Activated CD4-positive, alpha-beta T cell treated with anti-CD3 and anti-CD28 coated beads for 4 hours (primary cell): ENCODE measurements around the gene CC2D1A.
"Not testable (repeated sequence)": the region's sequence is repeated elsewhere in the genome, so short reads cannot be mapped to it uniquely, and the experiment has no call there.

Experiments used
- DNase-seq, 2 donors: peaks; one replicate each; pipeline ENCODE4 v3.0.0-alpha.2; 2020

Gene CC2D1A

DNA sequence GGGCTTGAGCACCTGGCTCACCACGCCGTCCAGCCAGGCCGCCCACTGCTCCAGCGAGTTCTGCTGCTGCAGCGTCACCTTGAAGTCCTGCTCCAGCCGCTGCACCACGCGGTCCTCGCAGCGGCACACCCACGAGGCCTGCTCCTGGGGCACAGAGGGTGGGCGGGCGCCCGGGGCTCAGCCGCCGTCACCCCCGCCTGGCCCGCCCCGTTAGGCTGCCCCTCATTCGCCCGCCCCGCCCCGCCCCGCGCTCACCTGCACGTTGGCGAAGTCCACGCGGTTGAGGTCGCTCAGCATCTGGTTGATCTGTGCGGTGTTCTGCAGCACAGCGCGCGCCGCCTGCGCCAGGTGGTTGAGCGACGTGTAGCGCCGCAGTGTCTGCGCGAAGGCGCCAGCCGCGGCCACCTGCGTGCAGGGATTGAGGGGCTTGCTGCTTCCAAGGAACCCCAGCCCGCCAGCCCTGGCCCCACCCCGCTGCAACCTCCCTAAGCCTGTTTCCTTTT, 57.7 kb downstream of the CC2D1A start:
- DNase-seq: no peak

DNA sequence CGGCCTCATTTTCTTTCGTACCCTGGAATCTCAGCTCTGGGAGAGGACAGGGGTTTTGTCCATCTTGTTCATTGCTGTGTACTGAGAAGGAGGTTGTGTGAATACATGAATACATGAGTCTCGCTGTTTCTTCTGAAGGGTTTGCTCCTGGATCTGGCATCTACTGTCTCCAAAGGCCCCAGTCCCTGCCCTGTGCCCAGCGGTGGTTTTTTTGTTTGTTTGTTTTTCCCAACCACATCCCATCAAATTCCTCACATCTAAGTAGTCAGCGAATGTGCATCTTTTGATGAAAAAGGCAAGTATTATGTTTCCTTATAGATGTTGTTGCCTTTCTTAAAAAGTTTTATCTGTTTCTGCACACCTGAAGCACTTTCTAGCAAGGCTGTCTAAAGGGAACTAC, 58.8 kb downstream of the CC2D1A start:
- no peak for DNase-seq

- no peak for DNase-seq
These were observed 59.4 kb downstream of the CC2D1A start for GRCh38 chr19:13965377-13965896.

GRCh38 chr19:13965926-13966683, 60.1 kb downstream of the CC2D1A start:
- no peak for DNase-seq

DNA sequence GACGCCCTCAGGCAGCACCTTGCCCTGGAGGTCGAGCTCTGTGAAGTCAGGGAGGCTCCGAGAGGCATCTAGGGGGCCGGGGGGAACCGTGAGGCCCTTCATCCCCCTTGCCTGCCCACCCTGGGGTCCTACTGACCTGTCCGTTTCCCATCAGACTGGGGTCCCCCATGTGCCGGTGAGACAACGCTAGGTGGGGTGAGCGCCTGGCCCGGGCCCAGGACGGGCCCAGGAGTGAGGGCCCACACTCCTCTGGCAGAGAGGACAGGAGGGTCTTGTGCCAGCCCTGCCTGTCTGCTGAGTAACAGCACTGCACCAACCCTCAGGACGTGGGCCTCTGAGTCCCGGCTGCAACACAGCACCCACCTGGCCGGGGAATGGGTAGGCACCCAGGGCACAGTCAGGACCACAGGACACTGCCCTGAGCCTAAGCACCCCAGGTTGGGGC, 60.7 kb downstream of the CC2D1A start:
- no peak for DNase-seq

- DNase-seq: not testable (repeated sequence)
These were observed 61.2 kb downstream of the CC2D1A start for GRCh38 chr19:13967206-13967605.

GRCh38 chr19:13968383-13968935, 62.5 kb downstream of the CC2D1A start:
- no peak for DNase-seq

- DNase-seq: no peak
These were observed 63.0 kb downstream of the CC2D1A start for GRCh38 chr19:13968999-13969398.

- no peak for DNase-seq
These were observed 63.9 kb downstream of the CC2D1A start for GRCh38 chr19:13969897-13970296.

DNA sequence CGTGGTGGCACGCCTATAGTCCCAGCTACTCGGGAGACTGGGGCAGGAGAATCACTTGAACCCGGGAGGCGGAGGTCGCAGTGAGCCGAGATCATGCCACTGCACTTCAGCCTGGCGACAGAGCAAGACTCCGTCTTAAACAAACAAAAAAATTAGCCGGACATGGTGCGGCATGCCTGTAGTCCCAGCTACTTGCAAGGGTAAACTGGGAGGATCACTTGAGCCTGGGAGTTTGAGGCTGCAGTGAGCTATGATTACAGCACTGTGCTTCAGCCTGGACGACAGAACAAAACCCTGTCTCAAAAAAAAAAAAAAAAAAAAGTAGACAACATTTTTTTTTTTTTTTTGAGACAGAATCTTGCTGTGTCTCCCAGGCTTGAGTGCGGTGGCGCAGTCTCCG, 65.9 kb downstream of the CC2D1A start:
- DNase-seq: not testable (repeated sequence)

- no peak for DNase-seq
These were observed 66.6 kb downstream of the CC2D1A start for GRCh38 chr19:13972368-13973155.

GRCh38 chr19:13973479-13973878, 67.5 kb downstream of the CC2D1A start:
- not testable (repeated sequence) for DNase-seq

DNA sequence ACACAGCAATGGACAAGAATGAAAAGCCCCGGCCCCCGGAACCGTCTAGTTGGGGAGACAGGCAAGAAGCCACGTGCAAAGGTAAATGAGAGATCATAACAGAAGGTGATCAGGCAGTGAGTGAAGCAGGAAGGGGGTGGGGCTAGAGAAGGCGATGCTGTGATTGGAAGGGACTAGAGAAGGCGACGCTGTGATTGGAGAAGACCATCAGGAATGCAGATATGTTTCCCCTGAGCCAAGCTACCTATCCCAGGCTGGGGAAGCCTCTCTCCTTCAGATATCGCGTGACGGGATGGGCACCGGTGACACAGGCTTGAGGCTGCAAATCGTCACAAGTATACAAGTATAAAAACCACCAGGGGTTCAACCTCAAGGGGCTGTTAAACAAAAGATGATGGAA, 68.1 kb downstream of the CC2D1A start:
- peak; percentile 39 to 51 for DNase-seq

- DNase-seq: no peak
These were observed 69.9 kb downstream of the CC2D1A start for GRCh38 chr19:13975870-13976269.

GRCh38 chr19:13976446-13976845, 70.4 kb downstream of the CC2D1A start:
- DNase-seq: no peak

GRCh38 chr19:13977803-13978202, 71.8 kb downstream of the CC2D1A start:
- DNase-seq: no peak

DNA sequence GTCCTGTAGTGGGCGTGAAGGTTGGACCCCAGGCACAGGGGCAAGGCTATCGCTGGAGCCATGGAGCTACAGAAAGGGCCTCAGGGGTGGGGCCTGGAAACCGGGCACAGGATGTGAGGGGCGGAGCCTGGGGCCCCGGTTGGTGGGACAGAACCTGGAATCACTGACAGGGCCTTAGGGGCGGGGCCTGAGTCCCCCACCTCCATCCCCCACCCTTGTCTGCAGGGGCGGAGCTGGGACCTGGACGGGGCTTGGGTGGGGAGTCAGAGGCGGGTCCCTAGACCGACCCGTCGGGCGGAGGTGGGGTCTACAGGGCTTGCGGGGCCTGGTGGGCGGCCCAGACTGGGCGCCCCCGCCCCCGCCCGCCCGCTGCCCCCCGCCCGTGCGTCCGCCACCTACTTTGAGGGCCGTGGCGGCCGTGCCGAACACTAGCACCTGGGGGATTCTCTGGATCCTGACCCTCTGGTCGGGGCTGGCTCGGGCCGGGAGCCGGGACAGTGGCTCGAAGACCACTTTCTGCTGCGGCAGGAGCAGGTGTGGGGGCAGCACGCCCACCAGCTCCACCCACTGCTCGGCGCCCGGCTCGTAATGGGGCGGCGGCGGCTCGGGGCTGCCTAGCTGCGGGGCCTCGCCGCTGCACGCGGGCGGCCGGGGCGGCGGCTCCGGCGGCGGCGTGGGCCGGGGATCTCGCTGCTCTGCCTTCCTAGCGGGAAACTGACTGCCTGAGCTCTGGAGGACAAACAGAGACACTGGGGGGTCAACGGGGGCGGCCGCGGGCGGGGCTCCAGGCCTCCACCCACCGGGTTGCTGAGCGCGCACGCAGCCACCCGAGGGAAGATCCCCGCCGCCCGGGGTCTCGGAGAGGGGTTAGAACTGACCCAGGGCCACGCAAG, 72.6 kb downstream of the CC2D1A start:
- DNase-seq: no peak

GRCh38 chr19:13979244-13979615, 73.2 kb downstream of the CC2D1A start:
- DNase-seq: no peak

- no peak for DNase-seq
These were observed 73.7 kb downstream of the CC2D1A start for GRCh38 chr19:13979686-13980085.

DNA sequence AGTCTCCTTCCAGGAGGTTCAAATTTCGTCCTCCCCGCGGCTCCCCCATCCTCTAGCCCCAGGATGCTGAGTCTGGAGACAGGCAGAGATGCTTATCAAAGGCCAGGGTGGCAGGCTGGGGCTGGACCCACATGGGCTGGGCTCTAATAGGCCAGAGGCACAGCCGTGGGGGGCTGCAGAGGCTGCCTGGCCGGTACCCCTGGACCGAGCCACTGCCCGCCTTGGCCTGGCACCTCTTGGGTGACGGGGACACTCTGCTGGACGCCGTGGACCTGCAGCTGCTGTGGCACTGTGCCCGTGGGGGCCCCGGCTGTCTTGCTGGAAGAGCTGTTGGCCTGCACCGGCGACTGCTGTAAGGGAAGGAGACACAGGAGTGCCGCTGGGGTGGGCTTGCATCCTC, 74.3 kb downstream of the CC2D1A start:
- DNase-seq: no peak
